ENCODE measurements around the gene RPL22L1. TPM values are rescaled to one million over a fixed set of nuclear protein-coding genes. Genes with fewer than 3 reads are reported as not detected.

Gene RPL22L1
- total RNA-seq, 1 donor from 2014 or later = 107 TPM

GRCh38 chr3:170909129-170909903, 39.3 kb upstream of the RPL22L1 start:
- H3F3A ChIP-seq (ENCODE audit: low read depth) = peaks cover 19% of the 10 kb centered on the region
- no peak overlapping the region for H3K27ac Mint-ChIP-seq
- no peak overlapping the region for H3K4me2 ChIP-seq
- peaks cover 14% of the 10 kb centered on the region for H3K4me1 Mint-ChIP-seq
- H2AFZ ChIP-seq (replicated peaks) = no peak overlapping the region
- peaks cover 6% of the 10 kb centered on the region for H3K36me3 ChIP-seq
- H3K9me3 ChIP-seq (ENCODE audit: low read depth) = no peaks in the 10 kb centered on the region
- no peak overlapping the region for H3K27ac ChIP-seq
- peaks cover 8% of the 10 kb centered on the region for H3K27me3 Mint-ChIP-seq (ENCODE audit: insufficient read depth, low read depth)
- H3K27me3 ChIP-seq = peaks cover 23% of the 10 kb centered on the region
- H3K4me1 ChIP-seq = peaks cover 8% of the 10 kb centered on the region
- DNase-seq (ENCODE audit: low spot score) = no peak
- H3K36me3 Mint-ChIP-seq = no peaks in the 10 kb centered on the region
- TF ChIP-seq EZH2 (IDR thresholded peaks at IDR 0.05) = no peak
- no peak for TF ChIP-seq CTCF (IDR thresholded peaks at IDR 0.05)
- TF ChIP-seq EZH2phosphoT487 (IDR thresholded peaks at IDR 0.05) = no peak
- no peak overlapping the region for H3K9ac ChIP-seq
- no peak overlapping the region for H3K4me3 ChIP-seq
- no peaks in the 10 kb centered on the region for H4K20me1 ChIP-seq (ENCODE audit: low read depth)
- H3K9me3 Mint-ChIP-seq = peaks cover 10% of the 10 kb centered on the region
- H3K79me2 ChIP-seq (ENCODE audit: low read depth) = no peaks in the 10 kb centered on the region
- H3K4me3 Mint-ChIP-seq = peak overlapping the region; percentile 93

GRCh38 chr3:170908235-170909116, 38.5 kb upstream of the RPL22L1 start, which contains the start of gene EIF5A2:
Gene EIF5A2, minus strand, starts transcription at chr3:170908637. Its CDS starts 831 bp downstream, at chr3:170907806.
- H2AFZ ChIP-seq (replicated peaks) = peak within 1 kb of the TSS; percentile 97
- peaks cover 19% of the 10 kb centered on the region for H3F3A ChIP-seq (ENCODE audit: low read depth)
- no peaks in the 10 kb centered on the region for H3K9me3 ChIP-seq (ENCODE audit: low read depth)
- H3K9ac ChIP-seq = peak within 1 kb of the TSS; percentile 2
- H3K4me1 ChIP-seq = peaks cover 8% of the 10 kb centered on the region
- H3K36me3 ChIP-seq = peaks cover 6% of the 10 kb centered on the region
- no peaks in the 10 kb centered on the region for H4K20me1 ChIP-seq (ENCODE audit: low read depth)
- DNase-seq (ENCODE audit: low spot score) = peak; percentile 95
- Mint-ChIP-seq H3K4me3 (peak within 1 kb of the TSS; percentile 93), H3K36me3 (no peaks in the 10 kb centered on the region), H3K9me3 (peaks cover 10% of the 10 kb centered on the region), H3K27me3 (ENCODE audit: insufficient read depth, low read depth) (peaks cover 8% of the 10 kb centered on the region), H3K27ac (no peak within 1 kb of the TSS), H3K4me1 (peaks cover 14% of the 10 kb centered on the region)
- H3K27ac ChIP-seq = no peak within 1 kb of the TSS
- peaks cover 23% of the 10 kb centered on the region for H3K27me3 ChIP-seq
- no peaks in the 10 kb centered on the region for H3K79me2 ChIP-seq (ENCODE audit: low read depth)
- H3K4me2 ChIP-seq = peak within 1 kb of the TSS; percentile 92
- TF ChIP-seq EZH2 (IDR thresholded peaks at IDR 0.05) (no peak), EZH2phosphoT487 (IDR thresholded peaks at IDR 0.05) (no peak), CTCF (IDR thresholded peaks at IDR 0.05) (no peak)
- H3K4me3 ChIP-seq = peak within 1 kb of the TSS; percentile 73

GRCh38 chr3:170907637-170908234, 37.7 kb upstream of the RPL22L1 start:
- no peaks in the 10 kb centered on the region for H3K79me2 ChIP-seq (ENCODE audit: low read depth)
- DNase-seq (ENCODE audit: low spot score) = peak; percentile 21

More at GRCh38 chr3:170907637-170908234, 37.7 kb upstream of the RPL22L1 start:
- Histone ChIP-seq H3F3A (ENCODE audit: low read depth) (peaks cover 19% of the 10 kb centered on the region), H3K9me3 (ENCODE audit: low read depth) (no peaks in the 10 kb centered on the region), H3K36me3 (peaks cover 6% of the 10 kb centered on the region), H3K4me1 (peaks cover 8% of the 10 kb centered on the region), H2AFZ (replicated peaks) (peak overlapping the region; percentile 97), H3K27me3 (peaks cover 23% of the 10 kb centered on the region), H3K4me2 (peak overlapping the region; percentile 92), H4K20me1 (ENCODE audit: low read depth) (no peaks in the 10 kb centered on the region), H3K27ac (no peak overlapping the region), H3K4me3 (peak overlapping the region; percentile 73), H3K9ac (peak overlapping the region; percentile 2)
- Mint-ChIP-seq H3K4me3 (peak overlapping the region; percentile 93), H3K36me3 (peaks cover 4% of the 10 kb centered on the region), H3K9me3 (peaks cover 10% of the 10 kb centered on the region), H3K27me3 (ENCODE audit: insufficient read depth, low read depth) (peaks cover 8% of the 10 kb centered on the region), H3K4me1 (peaks cover 14% of the 10 kb centered on the region), H3K27ac (no peak overlapping the region)
- TF ChIP-seq EZH2phosphoT487 (IDR thresholded peaks at IDR 0.05) (no peak), EZH2 (IDR thresholded peaks at IDR 0.05) (peak; percentile 35)
